Prostate gland (tissue), 2 donors: ENCODE data around the gene CXXC5. TPM values are rescaled to one million over a fixed set of nuclear protein-coding genes. Genes with fewer than 3 reads are reported as not detected.

Experiments used
- DNase-seq: peaks from one replicate; pipeline ENCODE4 v3.0.0-alpha.2; 2019; ENCODE audit warnings: low spot score
- H3K27ac ChIP-seq, 2 donors: fragments of 200-600 bp; sonication (generic); 2 replicates each; pipeline ENCODE4 v1.5.1; 2017 to 2019
- H3K27me3 ChIP-seq: fragments of 200-600 bp; sonication (generic); replicated peaks from 2 replicates; pipeline ENCODE4 v1.5.1; 2019; ENCODE audit not compliant: insufficient read depth
- H3K36me3 ChIP-seq, 2 donors: fragments of 200-600 bp; sonication (generic); 1 replicate in 1 of 2; 2 replicates in 1 of 2; pipeline versions ENCODE4 v1.5.1 to v1.8.1; 2017 to 2019
- H3K4me1 ChIP-seq: fragments of 200-600 bp; sonication (generic); replicated peaks from 2 replicates; pipeline ENCODE4 v1.5.1; 2019
- H3K4me3 ChIP-seq, 2 donors: fragments of 200-600 bp; sonication (generic); 2 replicates each; pipeline ENCODE4 v1.5.1; 2017 to 2019
- H3K9me3 ChIP-seq: fragments of 200-600 bp; sonication (generic); 2 replicates; pipeline ENCODE4 v1.5.1; 2017
- CTCF ChIP-seq, 4 experiments: fragments of 200-600 bp in 2 of 4; fragments of 450-650 bp in 2 of 4; sonication (generic) in 2 of 4; IDR thresholded peaks; 1 replicate in 3 of 4; 2 replicates in 1 of 4; pipeline ENCODE4 v1.5.1; 2016 to 2019; ENCODE audit warnings: antibody characterized with exemption in 4 of 4, mild to moderate bottlenecking in 2 of 4, moderate library complexity in 2 of 4
- POLR2A ChIP-seq: fragments of 450-650 bp; IDR thresholded peaks from one replicate; pipeline ENCODE4 v1.6.1; 2016; ENCODE audit warnings: antibody characterized with exemption, mild to moderate bottlenecking
- POLR2AphosphoS5 ChIP-seq: sonication (generic); formaldehyde crosslinking; IDR thresholded peaks from one replicate; pipeline ENCODE4 v1.6.1; 2017; ENCODE audit warnings: antibody characterized with exemption
- WGBS: methylation state at CpG from one replicate; pipeline ENCODE4 v1.1.5; 2018; 5-methylcytosine and 5-hydroxymethylcytosine counted together
- intact Hi-C: fragments of 100-400 bp; cut with DNase I; formaldehyde crosslinking; loops from one replicate; pipeline ENCODE4 v1.14.2; 2022
- total RNA-seq, 2 donors: library from RNA; depleted of rRNA; stranded (reverse); fragments of >200 nt; gene quantifications; one replicate each; pipeline ENCODE4 v1.1.0, GENCODE V29; 2016

CXXC5 gene
- total RNA-seq, 2 donors from 2014 or later, result 47.4 to 47.7 TPM

- DNase-seq, result no peak
- intact Hi-C loops, result no loop called here
- peak overlapping the region; percentile 88 to 94 for H3K27ac ChIP-seq
- no peaks in the 10 kb centered on the region for H3K9me3 ChIP-seq
- 18% methylated on average over 46 of the region's 46 CpGs for WGBS
- H3K4me1 ChIP-seq, result peaks cover 26% of the 10 kb centered on the region
- H3K27me3 ChIP-seq, result no peaks in the 10 kb centered on the region
- TF ChIP-seq POLR2AphosphoS5 (no peak), CTCF (IDR thresholded peaks at IDR 0.05) (no peak), POLR2A (no peak)
- peak overlapping the region; percentile 79 to 89 for H3K4me3 ChIP-seq
- no peaks in the 10 kb centered on the region for H3K36me3 ChIP-seq
These were observed 494 bp upstream of the CXXC5 start for GRCh38 chr5:139647506-139648204.

GRCh38 chr5:139649082-139649991 lies 1.2 kb downstream of the CXXC5 start:
- H3K36me3 ChIP-seq, result no peaks in the 10 kb centered on the region
- H3K4me3 ChIP-seq, result peak overlapping the region; percentile 79 to 89
- under 1% methylated on average over 58 of the region's 77 CpGs for WGBS
- H3K27me3 ChIP-seq, result no peaks in the 10 kb centered on the region
- DNase-seq, result no peak
- intact Hi-C loops, result no loop called here
- no peaks in the 10 kb centered on the region for H3K9me3 ChIP-seq
- TF ChIP-seq CTCF (IDR thresholded peaks at IDR 0.05) (no peak), POLR2A (no peak), POLR2AphosphoS5 (no peak)
- peaks cover 16% of the 10 kb centered on the region for H3K4me1 ChIP-seq
- H3K27ac ChIP-seq, result peak overlapping the region; percentile 88 to 94

- TF ChIP-seq CTCF (IDR thresholded peaks at IDR 0.05) (peak in 2 of 4 experiments; percentile 50 to 57), POLR2A (no peak), POLR2AphosphoS5 (no peak)
- DNase-seq, result no peak
These were observed 2.0 kb downstream of the CXXC5 start for GRCh38 chr5:139650031-139650688.

GRCh38 chr5:139650689-139651042 lies 2.5 kb downstream of the CXXC5 start:
- Histone ChIP-seq H3K4me3 (peak overlapping the region; percentile 79 to 89), H3K27ac (peak overlapping the region; percentile 88 to 94), H3K9me3 (no peaks in the 10 kb centered on the region), H3K27me3 (no peaks in the 10 kb centered on the region), H3K36me3 (no peaks in the 10 kb centered on the region), H3K4me1 (peaks cover 28% of the 10 kb centered on the region)
- intact Hi-C loops, result no loop called here
- TF ChIP-seq POLR2A (no peak), CTCF (IDR thresholded peaks at IDR 0.05) (no peak), POLR2AphosphoS5 (no peak)
- DNase-seq, result no peak
- WGBS, result 51% methylated on average over 13 of the region's 13 CpGs

More at GRCh38 chr5:139650031-139650688, 2.0 kb downstream of the CXXC5 start:
- H3K27me3 ChIP-seq, result no peaks in the 10 kb centered on the region
- H3K4me1 ChIP-seq, result peaks cover 23% of the 10 kb centered on the region
- intact Hi-C loops, result no loop called here
- H3K27ac ChIP-seq, result peak overlapping the region; percentile 88 to 94
- H3K36me3 ChIP-seq, result no peaks in the 10 kb centered on the region
- WGBS, result under 1% methylated on average over 28 of the region's 48 CpGs
- H3K4me3 ChIP-seq, result peak overlapping the region; percentile 79 to 89
- no peaks in the 10 kb centered on the region for H3K9me3 ChIP-seq
